HG02840 (cell line): ENCODE measurements around the gene DPYD.
"Not testable (repeated sequence)": the region's sequence is repeated elsewhere in the genome, so short reads cannot be mapped to it uniquely, and the experiment has no call there.

ENCODE experiments used
- ATAC-seq: cut with Tn5 transposase; IDR thresholded peaks from one replicate; pipeline ENCODE4 v1.9.1; 2021; ENCODE audit warnings: mild to moderate bottlenecking, moderate library complexity, moderate number of reproducible peaks; ENCODE audit not compliant: unreplicated experiment, low FRiP score

DPYD gene

GRCh38 chr1:97384294-97384968, 536.4 kb downstream of the DPYD start:
- ATAC-seq: no peak

GRCh38 chr1:97383797-97384196, 537.0 kb downstream of the DPYD start:
- no peak for ATAC-seq

GRCh38 chr1:97382206-97382605, 538.6 kb downstream of the DPYD start:
- ATAC-seq: no peak

- ATAC-seq: no peak
These were observed 541.3 kb downstream of the DPYD start for GRCh38 chr1:97379387-97380075.

GRCh38 chr1:97378596-97378995, 542.2 kb downstream of the DPYD start:
- no peak for ATAC-seq

GRCh38 chr1:97377432-97378034, 543.3 kb downstream of the DPYD start:
- ATAC-seq: no peak

- no peak for ATAC-seq
These were observed 547.8 kb downstream of the DPYD start for GRCh38 chr1:97373000-97373399.

GRCh38 chr1:97372531-97372930, 548.3 kb downstream of the DPYD start:
- ATAC-seq: no peak

- ATAC-seq: no peak
These were observed 552.5 kb downstream of the DPYD start for GRCh38 chr1:97368296-97368695.

- ATAC-seq: no peak
These were observed 553.9 kb downstream of the DPYD start for GRCh38 chr1:97366984-97367383.

GRCh38 chr1:97365026-97365425, 555.8 kb downstream of the DPYD start:
- ATAC-seq: no peak

GRCh38 chr1:97364086-97364485, 556.7 kb downstream of the DPYD start:
- no peak for ATAC-seq

GRCh38 chr1:97356309-97356708, 564.5 kb downstream of the DPYD start:
- ATAC-seq: no peak

GRCh38 chr1:97352936-97353382, 567.9 kb downstream of the DPYD start:
- no peak for ATAC-seq

GRCh38 chr1:97351846-97352245, 569.0 kb downstream of the DPYD start:
- ATAC-seq: no peak

- ATAC-seq: no peak
These were observed 570.2 kb downstream of the DPYD start for GRCh38 chr1:97350662-97351061.

GRCh38 chr1:97350241-97350640, 570.6 kb downstream of the DPYD start:
- no peak for ATAC-seq

GRCh38 chr1:97349794-97350193, 571.0 kb downstream of the DPYD start:
- ATAC-seq: not testable (repeated sequence)

- ATAC-seq: no peak
These were observed 572.1 kb downstream of the DPYD start for GRCh38 chr1:97348599-97349265.

GRCh38 chr1:97340951-97341350, 579.9 kb downstream of the DPYD start:
- no peak for ATAC-seq

- no peak for ATAC-seq
These were observed 582.5 kb downstream of the DPYD start for GRCh38 chr1:97338347-97338746.
